NCI-H460 (cell line): ENCODE data around the gene SCFD2. TPM values are rescaled to one million over a fixed set of nuclear protein-coding genes. Genes with fewer than 3 reads are reported as not detected.
"Not testable (repeated sequence)": the region's sequence is repeated elsewhere in the genome, so short reads cannot be mapped to it uniquely, and the experiment has no call there.

Experiments used
- DNase-seq: peaks from one replicate; pipeline ENCODE4 v3.0.0-alpha.2; 2016; ENCODE audit warnings: low read depth; ENCODE audit errors: extremely low read depth
- total RNA-seq: library from RNA; depleted of rRNA; stranded (reverse); fragments of >200 nt; shearing (Covaris generic); gene quantifications from 2 replicates; pipeline ENCODE4 v1.2.3, GENCODE V29; 2014

Gene SCFD2
- total RNA-seq, 1 experiment from 2014 or later = 9.4 TPM

DNA sequence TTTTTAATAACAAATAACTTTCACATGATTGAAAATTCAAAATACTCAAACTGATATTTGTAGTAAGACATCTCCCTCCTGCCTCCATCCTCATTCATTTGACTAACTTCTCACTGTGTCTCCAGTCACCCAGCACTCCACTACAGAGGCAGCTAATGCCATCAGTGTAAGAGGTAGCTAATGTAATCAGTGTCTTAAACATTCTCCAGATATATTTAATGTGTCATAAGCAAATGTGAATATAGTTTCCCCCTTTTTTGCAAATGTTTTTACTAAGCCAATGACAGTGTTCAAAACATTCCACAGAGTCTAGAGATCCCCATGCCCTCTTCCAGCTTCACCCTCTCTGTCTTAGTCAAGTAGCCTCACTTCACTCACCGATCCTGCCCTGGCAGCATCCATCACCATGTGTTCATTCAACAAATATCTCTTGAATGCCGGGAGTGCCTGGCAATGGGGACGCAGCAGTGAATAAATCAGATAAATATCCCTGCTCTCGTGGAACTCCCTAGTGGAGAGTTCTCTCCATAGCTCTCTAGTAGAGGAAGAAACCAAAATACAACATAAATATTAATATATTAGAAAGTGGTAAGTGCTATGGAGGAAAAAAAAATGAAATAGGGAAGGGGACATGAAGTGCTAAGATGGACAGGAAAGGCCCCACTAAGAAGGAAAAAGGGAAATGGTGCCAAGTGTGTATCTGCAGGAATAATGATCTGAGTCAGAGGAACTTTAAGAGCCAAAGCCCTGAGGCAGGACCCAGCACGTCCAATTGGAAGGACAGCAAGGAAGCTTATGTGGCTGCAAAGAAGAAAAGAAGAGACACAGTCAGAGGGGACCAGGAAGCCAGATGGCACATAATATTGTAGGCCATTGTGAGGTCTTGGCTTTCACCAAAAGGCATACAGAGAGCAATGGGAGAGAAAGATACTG is 18.7 kb downstream of the SCFD2 start:
- no peak for DNase-seq

GRCh38 chr4:53346392-53346791 is 19.5 kb downstream of the SCFD2 start:
- DNase-seq = not testable (repeated sequence)

DNA sequence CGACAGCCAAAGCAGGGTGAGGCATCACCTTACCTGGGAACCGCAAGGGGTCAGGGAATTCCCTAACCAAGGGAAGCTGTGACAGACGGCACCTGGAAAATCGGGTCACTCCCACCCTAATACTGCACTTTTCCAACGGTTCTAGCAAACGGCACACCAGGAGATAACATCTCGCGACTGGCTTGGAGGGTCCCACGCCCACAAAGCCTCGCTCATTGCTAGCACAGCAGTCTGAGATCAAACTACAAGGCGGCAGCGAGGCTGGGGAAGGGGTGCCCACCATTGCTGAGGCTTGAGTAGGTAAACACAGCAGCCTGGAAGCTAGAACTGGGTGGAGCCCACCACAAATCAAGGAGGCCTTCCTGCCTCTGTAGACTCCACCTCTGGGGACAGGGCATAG is 25.7 kb downstream of the SCFD2 start:
- DNase-seq = not testable (repeated sequence)

GRCh38 chr4:53334916-53335315 is 30.9 kb downstream of the SCFD2 start:
- not testable (repeated sequence) for DNase-seq

DNA sequence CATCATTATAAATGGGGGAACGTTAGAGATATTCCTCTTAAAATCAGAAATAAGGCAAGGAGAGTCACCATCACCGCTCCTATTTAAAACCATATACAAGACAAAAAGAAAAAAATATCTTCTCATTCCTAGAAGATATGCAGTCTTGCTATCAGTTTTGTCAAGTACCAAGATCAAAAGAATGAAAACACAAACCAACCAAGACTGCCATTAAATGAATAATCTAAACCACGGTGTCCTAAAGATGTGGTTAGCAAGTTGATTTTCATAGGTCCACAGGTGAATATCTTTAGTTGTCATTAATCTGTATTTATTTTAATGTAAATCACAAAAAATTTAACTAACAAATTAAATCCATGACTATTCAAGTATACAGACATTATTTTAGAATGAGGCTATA is 39.3 kb downstream of the SCFD2 start:
- DNase-seq = no peak

- no peak for DNase-seq
Measured at GRCh38 chr4:53322696-53323095, 43.2 kb downstream of the SCFD2 start.

GRCh38 chr4:53321984-53322289 is 43.9 kb downstream of the SCFD2 start:
- DNase-seq = no peak

DNA sequence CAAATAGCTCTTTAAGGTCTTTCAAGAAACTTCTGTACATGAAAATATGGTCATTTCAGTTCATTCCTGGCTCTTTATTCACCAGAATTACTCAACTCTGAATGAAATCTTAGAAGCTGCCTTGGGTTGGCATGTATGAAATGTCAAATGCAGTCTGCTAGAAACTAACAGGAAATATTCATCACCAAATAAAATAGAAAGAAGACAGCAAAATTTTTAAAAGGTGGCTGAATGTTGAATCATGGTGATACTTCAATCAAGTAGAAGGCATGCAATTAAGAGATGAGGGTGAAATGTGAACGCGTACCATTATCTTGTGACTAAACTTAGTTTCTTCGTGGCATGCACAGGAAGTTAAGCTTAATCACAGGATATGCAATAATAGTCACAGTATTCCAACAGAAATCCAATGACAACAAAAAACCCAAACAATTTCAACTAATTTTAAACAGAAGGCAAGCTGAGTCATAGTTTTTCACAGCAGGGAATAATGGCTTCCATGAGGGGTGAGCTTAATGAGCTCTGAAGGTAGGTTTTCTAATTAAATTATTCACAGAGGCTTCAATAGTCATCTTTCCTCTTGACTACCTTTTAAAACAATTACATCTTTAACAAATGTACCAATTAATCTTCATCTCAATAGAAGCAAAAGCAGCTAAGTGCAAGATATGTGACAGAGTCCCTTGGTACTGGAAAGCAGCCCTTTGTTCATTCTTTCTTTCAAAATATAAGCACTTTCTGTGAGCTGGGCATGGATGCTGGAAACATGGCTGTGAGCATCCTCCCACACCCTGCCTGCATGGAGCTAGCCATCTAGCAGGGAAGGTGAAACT is 44.5 kb downstream of the SCFD2 start:
- no peak for DNase-seq

- DNase-seq = no peak
Measured at GRCh38 chr4:53315300-53315699, 50.6 kb downstream of the SCFD2 start.

DNA sequence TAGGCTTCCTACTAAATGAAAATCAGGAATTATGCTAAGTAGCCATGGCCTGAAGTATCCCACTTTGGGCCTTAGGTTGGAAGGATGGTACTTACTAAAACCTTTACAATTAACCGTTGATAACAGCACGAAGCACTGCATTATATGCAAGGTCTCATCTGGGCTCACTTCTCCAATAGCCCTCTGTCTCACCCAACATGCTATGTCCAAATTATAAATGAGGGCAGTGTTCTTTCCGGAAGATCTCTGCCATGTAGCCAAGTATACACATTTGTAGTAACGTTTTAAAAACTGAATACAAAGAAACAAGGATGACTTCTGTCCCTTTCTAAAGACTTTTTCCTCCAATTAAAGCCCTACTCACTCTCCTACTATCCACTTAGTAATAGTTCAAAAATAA is 51.6 kb downstream of the SCFD2 start:
- no peak for DNase-seq

GRCh38 chr4:53313510-53313909 is 52.4 kb downstream of the SCFD2 start:
- DNase-seq = no peak

GRCh38 chr4:53309321-53310040 is 56.4 kb downstream of the SCFD2 start:
- no peak for DNase-seq

DNA sequence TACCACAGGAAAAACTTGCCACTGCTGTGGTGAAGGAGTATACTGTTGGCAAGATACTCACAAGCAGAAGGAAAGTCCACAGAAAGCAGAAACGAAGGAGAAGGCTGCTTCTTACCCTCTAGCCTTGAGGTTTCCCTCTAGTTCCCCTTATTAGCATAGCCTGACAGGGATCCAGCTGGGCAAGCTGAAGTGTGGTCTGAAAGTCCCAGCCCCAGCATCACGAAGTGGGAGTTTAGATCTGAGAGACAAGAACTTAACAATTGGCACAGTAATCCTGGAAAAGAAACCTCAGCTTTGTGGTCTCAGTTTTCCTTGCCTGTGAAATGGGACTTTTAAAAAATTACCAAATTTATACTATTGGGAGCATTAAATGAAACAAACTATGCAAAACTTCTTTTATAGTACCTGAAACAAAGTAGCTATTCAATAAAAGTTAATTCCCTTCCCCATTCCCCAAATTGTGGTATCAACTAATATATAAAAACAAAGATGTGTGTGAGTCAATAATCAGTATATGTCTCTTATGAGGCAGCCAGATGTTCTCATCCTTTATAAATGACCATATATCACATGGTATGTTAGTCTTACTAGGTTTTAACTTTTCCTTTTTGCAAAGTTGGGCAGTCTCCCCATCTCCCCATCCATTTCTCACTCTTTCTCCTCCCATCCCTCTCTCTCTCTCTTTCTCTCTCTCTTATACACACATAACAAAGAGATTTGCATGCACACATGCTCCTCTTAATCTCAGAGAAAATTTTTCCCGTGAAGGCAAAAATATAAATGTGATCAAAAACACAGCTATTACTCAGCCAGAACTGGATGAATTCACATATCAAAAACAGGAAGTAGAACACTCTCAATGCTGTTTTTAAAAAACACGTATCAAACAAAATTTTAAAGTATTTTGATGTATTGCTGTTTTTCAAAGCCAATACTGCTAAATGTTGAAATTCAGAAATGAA is 57.8 kb downstream of the SCFD2 start:
- no peak for DNase-seq

GRCh38 chr4:53307210-53307609 is 58.7 kb downstream of the SCFD2 start:
- no peak for DNase-seq

DNA sequence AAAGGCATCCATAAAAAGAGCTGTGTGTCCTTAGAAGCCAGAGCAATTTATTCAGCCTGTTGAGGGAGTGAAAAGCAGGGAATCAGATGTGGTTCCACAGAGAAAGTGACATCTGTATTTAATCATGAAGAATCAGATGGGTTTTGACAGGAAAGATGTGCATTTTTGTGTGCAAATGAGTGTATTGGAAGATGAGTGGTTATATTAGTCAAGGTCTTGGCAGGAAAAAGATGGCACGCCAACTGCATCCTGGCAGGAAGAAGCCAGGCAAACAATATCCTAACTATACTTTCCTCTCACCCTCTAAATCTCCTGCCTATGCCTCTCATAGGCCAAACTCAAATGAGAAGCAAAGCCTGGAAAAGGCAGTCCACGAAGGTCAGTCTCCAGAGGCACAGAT is 59.1 kb downstream of the SCFD2 start:
- DNase-seq = no peak

- DNase-seq = not testable (repeated sequence)
Measured at GRCh38 chr4:53292209-53292608, 73.7 kb downstream of the SCFD2 start.

DNA sequence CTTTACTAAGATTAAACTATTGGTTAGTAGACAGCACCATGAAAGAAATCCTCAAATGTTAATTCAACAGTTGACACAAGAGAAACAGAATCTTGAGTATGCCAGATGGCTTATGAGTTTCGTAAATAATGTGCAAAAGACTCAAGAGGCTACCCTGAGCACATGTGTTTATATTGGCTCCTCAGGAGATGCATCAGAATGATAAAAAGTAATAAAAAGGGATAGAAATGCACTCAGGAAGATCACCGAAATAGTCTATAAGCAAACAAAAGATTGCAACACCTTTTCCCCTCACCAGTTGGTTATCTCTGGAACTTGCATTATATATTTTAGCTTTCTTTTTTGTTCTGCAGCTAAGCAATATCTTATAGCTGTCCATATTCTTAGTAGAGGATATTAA is 84.4 kb downstream of the SCFD2 start:
- DNase-seq = no peak

DNA sequence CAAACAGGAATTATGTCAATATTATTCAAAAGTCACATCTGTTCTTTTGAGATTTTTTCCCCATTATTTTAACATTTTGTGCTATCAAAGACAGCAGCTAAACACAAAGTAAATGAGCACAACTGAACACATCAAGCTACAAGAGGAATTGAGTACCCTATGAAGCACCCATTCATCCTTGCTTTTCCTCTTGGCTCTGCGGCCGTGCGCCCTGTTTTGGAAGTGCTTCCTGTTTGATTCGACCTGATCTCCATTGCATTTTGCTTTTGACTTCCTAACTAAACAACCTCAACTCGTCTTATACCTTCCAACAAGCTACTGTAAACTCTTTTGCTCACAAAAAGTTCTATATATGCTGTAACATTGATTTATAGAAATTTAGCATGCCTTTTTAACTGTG is 85.0 kb downstream of the SCFD2 start:
- no peak for DNase-seq

- no peak for DNase-seq
Measured at GRCh38 chr4:53274609-53275268, 91.1 kb downstream of the SCFD2 start.

- DNase-seq = no peak
Measured at GRCh38 chr4:53273726-53274125, 92.1 kb downstream of the SCFD2 start.
